SK-N-SH (cell line): ENCODE measurements around the gene PPP4R3A. TPM values are rescaled to one million over a fixed set of nuclear protein-coding genes. Genes with fewer than 3 reads are reported as not detected.

Experiments
- CTCF ChIA-PET: fragments of 300-600, 350-600 bp; formaldehyde crosslinking; extraction: SDS; loops from one replicate; lab custom pipeline; 2021; lab: Yijun Ruan, JAX
- POLR2A ChIA-PET: fragments of 350-600 bp; sonication (Branson Sonifier 250); formaldehyde crosslinking; extraction: SDS; loops from one replicate; lab custom pipeline; 2020; ENCODE audit warnings: antibody characterized with exemption, inconsistent platforms; lab: Yijun Ruan, JAX
- DNase-seq: peaks from one replicate; pipeline ENCODE4 v3.0.0; 2012
- H2AFZ ChIP-seq: fragments of 200-600 bp; sonication (generic); 2 replicates; pipeline ENCODE4 v1.8.1; 2016; ENCODE audit warnings: antibody characterized with exemption, mild to moderate bottlenecking, low read depth
- H3F3A ChIP-seq: fragments of 200-600 bp; sonication (generic); replicated peaks from 2 replicates; pipeline ENCODE3; 2016; ENCODE audit warnings: antibody characterized with exemption, mild to moderate bottlenecking; ENCODE audit not compliant: insufficient read depth
- H3K27ac ChIP-seq, 2 experiments: fragments of 200-500 bp in 1 of 2; fragments of 200-600 bp in 1 of 2; sonication (Bioruptor generic) in 1 of 2; sonication (generic), shearing (Covaris generic) in 1 of 2; 2 replicates each; pipeline versions ENCODE4 v1.5.1 to v1.6.1; 2014 to 2016; ENCODE audit warnings: low read depth in 2 of 2, inconsistent platforms in 1 of 2, low read length in 1 of 2, mild to moderate bottlenecking in 1 of 2, mixed read lengths in 1 of 2
- H3K27me3 ChIP-seq: fragments of 200-600 bp; sonication (generic), shearing (Covaris generic); 2 replicates; pipeline ENCODE4 v1.6.1; 2016; ENCODE audit warnings: mixed run types; ENCODE audit not compliant: insufficient read depth
- H3K36me3 ChIP-seq, 2 experiments: fragments of 200-500 bp in 1 of 2; fragments of 200-600 bp in 1 of 2; sonication (Bioruptor generic) in 1 of 2; sonication (generic) in 1 of 2; replicated peaks in 1 of 2; 2 replicates each; pipeline versions ENCODE3 to v1.5.1; 2014 to 2016; ENCODE audit warnings: low read length in 1 of 2, mild to moderate bottlenecking in 1 of 2; ENCODE audit not compliant: insufficient read depth in 2 of 2, control insufficient read depth in 1 of 2
- H3K4me1 ChIP-seq, 2 experiments: fragments of 200-500 bp in 1 of 2; fragments of 200-600 bp in 1 of 2; sonication (Bioruptor generic) in 1 of 2; sonication (generic), shearing (Covaris generic) in 1 of 2; 2 replicates each; pipeline versions ENCODE4 v1.5.1 to v1.6.1; 2014 to 2016; ENCODE audit warnings: low read depth in 1 of 2, low read length in 1 of 2, mixed run types in 1 of 2; ENCODE audit not compliant: insufficient read depth in 2 of 2, control insufficient read depth in 1 of 2
- H3K4me2 ChIP-seq: fragments of 200-600 bp; sonication (generic), shearing (Covaris generic); 2 replicates; pipeline ENCODE4 v1.6.1; 2017; ENCODE audit warnings: mixed run types
- H3K4me3 ChIP-seq, 2 experiments: fragments of 200-500 bp in 1 of 2; fragments of 200-600 bp in 1 of 2; sonication (Bioruptor generic) in 1 of 2; sonication (generic), shearing (Covaris generic) in 1 of 2; 2 replicates each; pipeline versions ENCODE4 v1.5.1 to v1.8.1; 2014 to 2016; ENCODE audit warnings: low read depth in 2 of 2, inconsistent platforms in 1 of 2, low read length in 1 of 2, mild to moderate bottlenecking in 1 of 2, mixed read lengths in 1 of 2, moderate library complexity in 1 of 2
- H3K79me2 ChIP-seq: fragments of 200-600 bp; sonication (generic); 2 replicates; pipeline ENCODE4 v1.8.1; 2017; ENCODE audit warnings: mild to moderate bottlenecking; ENCODE audit not compliant: insufficient read depth
- H3K9ac ChIP-seq: fragments of 200-600 bp; sonication (generic); 2 replicates; pipeline ENCODE4 v1.6.1; 2017; ENCODE audit warnings: mixed run types
- H3K9me2 ChIP-seq: fragments of 200-600 bp; sonication (generic); 2 replicates; pipeline ENCODE4 v1.6.1; 2017; ENCODE audit warnings: mixed run types
- H3K9me3 ChIP-seq: fragments of 200-600 bp; sonication (generic); 2 replicates; pipeline ENCODE4 v1.6.1; 2017; ENCODE audit warnings: mixed run types, mild to moderate bottlenecking, moderate library complexity
- H4K20me1 ChIP-seq: fragments of 200-600 bp; sonication (generic); 2 replicates; pipeline ENCODE4 v1.6.1; 2017; ENCODE audit warnings: mild to moderate bottlenecking, mixed run types; ENCODE audit not compliant: insufficient read depth
- CHD2 ChIP-seq: fragments of 150-350 bp; IDR thresholded peaks from 2 replicates; pipeline ENCODE4 v1.6.1; 2018; ENCODE audit warnings: low read length; ENCODE audit not compliant: partially characterized antibody
- EP300 ChIP-seq, 2 experiments: IDR thresholded peaks; 2 replicates each; pipeline versions ENCODE4 v1.4.0 to v1.6.1; 2012; ENCODE audit warnings: borderline replicate concordance in 1 of 2, low read depth in 1 of 2, low read length in 1 of 2
- GABPA ChIP-seq: IDR thresholded peaks from 2 replicates; pipeline ENCODE4 v1.4.0; 2012; ENCODE audit warnings: low read depth, mild to moderate bottlenecking
- GATA2 ChIP-seq: sonication (generic); formaldehyde crosslinking; IDR thresholded peaks from 2 replicates; pipeline ENCODE4 v1.5.0; 2020; ENCODE audit warnings: mild to moderate bottlenecking, missing genetic modification reagents
- JUND ChIP-seq: IDR thresholded peaks from 2 replicates; pipeline ENCODE4 v1.4.0; 2012
- MEF2A ChIP-seq: IDR thresholded peaks from 2 replicates; pipeline ENCODE4 v1.4.0; 2012; ENCODE audit warnings: low read depth, borderline replicate concordance
- MXI1 ChIP-seq: IDR thresholded peaks from 2 replicates; pipeline ENCODE4 v1.6.1; 2012; ENCODE audit warnings: mild to moderate bottlenecking, low read depth, low read length, improper control_type of control experiment
- NRF1 ChIP-seq: IDR thresholded peaks from 2 replicates; pipeline ENCODE4 v1.6.1; 2012; ENCODE audit warnings: low read depth, mild to moderate bottlenecking, low read length
- RCOR1 ChIP-seq: fragments of 150-350 bp; IDR thresholded peaks from 2 replicates; pipeline ENCODE4 v1.6.1; 2017; ENCODE audit warnings: antibody characterized with exemption, low read length
- RFX5 ChIP-seq: IDR thresholded peaks from 2 replicates; pipeline ENCODE4 v1.6.1; 2012; ENCODE audit warnings: mild to moderate bottlenecking, improper control_type of control experiment, low read length
- RXRA ChIP-seq: IDR thresholded peaks from 2 replicates; pipeline ENCODE4 v1.4.0; 2012; ENCODE audit warnings: low read depth, mild to moderate bottlenecking, borderline replicate concordance
- SIN3A ChIP-seq: IDR thresholded peaks from 2 replicates; pipeline ENCODE4 v1.6.1; 2012; ENCODE audit warnings: low read depth, mild to moderate bottlenecking, low read length, moderate library complexity, borderline replicate concordance
- SMC3 ChIP-seq: IDR thresholded peaks from 2 replicates; pipeline ENCODE4 v1.6.1; 2012; ENCODE audit warnings: low read depth, low read length, improper control_type of control experiment
- TCF12 ChIP-seq: IDR thresholded peaks from 2 replicates; pipeline ENCODE4 v1.4.0; 2012
- WGBS: methylation state at CpG from one replicate; pipeline ENCODE4 v1.1.6; 2017; ENCODE audit warnings: low lambda C conversion rate; 5-methylcytosine and 5-hydroxymethylcytosine counted together
- polyA plus RNA-seq, 3 experiments: library from polyadenylated mRNA; depleted of rRNA; stranded (reverse); fragments of >200 nt; gene quantifications; 2 replicates each; pipeline ENCODE4 v1.2.3, GENCODE V29; 2012
- TF ChIP-seq, protein P1 (sequence below): IDR thresholded peaks from 2 replicates; pipeline ENCODE4 v1.4.0; 2012; ENCODE audit warnings: low read depth
- TF ChIP-seq, protein P2 (sequence below): IDR thresholded peaks from 2 replicates; pipeline ENCODE4 v1.4.0; 2012; ENCODE audit warnings: low read depth, borderline replicate concordance
- TF ChIP-seq, protein P3 (sequence below): IDR thresholded peaks from 2 replicates; pipeline ENCODE4; 2012

The PPP4R3A gene
- polyA plus RNA-seq, 1 of the 3 experiments (the other 2 are of a cell fraction) = 34.9 TPM

DNA sequence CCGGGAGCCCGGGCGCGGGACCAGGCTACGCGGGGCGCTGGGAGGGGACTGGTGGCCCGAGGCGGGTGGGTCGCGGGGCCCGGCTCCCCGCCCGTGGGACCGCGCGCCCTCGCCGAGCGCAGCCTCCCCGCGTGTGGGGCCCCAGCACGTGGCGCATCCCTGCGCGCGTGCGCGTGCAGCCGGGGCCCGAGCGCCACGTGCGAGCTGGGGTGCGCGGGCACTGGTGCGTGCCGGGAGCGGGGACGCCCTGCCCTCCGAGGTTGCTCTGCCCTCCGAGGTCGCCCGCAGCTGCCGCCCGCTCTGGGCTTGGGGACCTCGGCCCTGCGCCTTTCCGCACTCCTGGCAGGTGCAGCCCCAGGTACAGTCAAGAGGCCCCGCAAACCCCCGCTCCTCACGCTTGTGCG is 92.1 kb downstream of the PPP4R3A start:
- peak; percentile 86 for DNase-seq
- H3K9me2 ChIP-seq = no peaks in the 10 kb centered on the region
- POLR2A ChIA-PET = interaction anchor here (1.0 to 1.6 kb wide), 3 partner anchors 39 to 93 kb away, joined by 3 to 5 read pairs (median 3); partner anchors contain the start of gene PPP4R3A
- no peaks in the 10 kb centered on the region for H4K20me1 ChIP-seq
- no peak overlapping the region; a peak in 1 of 4 replicates for H3K27ac ChIP-seq
- peaks cover 15% of the 10 kb centered on the region for H3K27me3 ChIP-seq
- no peak for TF ChIP-seq GATA2
- TF ChIP-seq SIN3A = no peak
- no peak for TF ChIP-seq MEF2A
- TF ChIP-seq GABPA = no peak
- TF ChIP-seq, protein P1, sequence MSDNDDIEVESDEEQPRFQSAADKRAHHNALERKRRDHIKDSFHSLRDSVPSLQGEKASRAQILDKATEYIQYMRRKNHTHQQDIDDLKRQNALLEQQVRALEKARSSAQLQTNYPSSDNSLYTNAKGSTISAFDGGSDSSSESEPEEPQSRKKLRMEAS = peak; percentile 53
- TF ChIP-seq, protein P2, sequence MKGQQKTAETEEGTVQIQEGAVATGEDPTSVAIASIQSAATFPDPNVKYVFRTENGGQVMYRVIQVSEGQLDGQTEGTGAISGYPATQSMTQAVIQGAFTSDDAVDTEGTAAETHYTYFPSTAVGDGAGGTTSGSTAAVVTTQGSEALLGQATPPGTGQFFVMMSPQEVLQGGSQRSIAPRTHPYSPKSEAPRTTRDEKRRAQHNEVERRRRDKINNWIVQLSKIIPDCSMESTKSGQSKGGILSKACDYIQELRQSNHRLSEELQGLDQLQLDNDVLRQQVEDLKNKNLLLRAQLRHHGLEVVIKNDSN = no peak
- TF ChIP-seq, protein P3, sequence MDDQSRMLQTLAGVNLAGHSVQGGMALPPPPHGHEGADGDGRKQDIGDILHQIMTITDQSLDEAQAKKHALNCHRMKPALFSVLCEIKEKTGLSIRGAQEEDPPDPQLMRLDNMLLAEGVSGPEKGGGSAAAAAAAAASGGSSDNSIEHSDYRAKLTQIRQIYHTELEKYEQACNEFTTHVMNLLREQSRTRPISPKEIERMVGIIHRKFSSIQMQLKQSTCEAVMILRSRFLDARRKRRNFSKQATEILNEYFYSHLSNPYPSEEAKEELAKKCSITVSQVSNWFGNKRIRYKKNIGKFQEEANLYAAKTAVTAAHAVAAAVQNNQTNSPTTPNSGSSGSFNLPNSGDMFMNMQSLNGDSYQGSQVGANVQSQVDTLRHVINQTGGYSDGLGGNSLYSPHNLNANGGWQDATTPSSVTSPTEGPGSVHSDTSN = no peak
- no peak for TF ChIP-seq RFX5
- TF ChIP-seq EP300 (IDR thresholded peaks at IDR 0.05; ENCODE audit: borderline replicate concordance in 1 of 2, low read depth in 1 of 2, low read length in 1 of 2) = no peak
- TF ChIP-seq TCF12 = no peak
- peak; percentile 42; the same call in 1 of the 2 replicates for TF ChIP-seq NRF1
- no peak; the same call in none of the 2 replicates for TF ChIP-seq MXI1
- no peak for TF ChIP-seq JUND
- no peak for TF ChIP-seq CHD2
- TF ChIP-seq SMC3 = no peak
- no peak for TF ChIP-seq RXRA
- TF ChIP-seq RCOR1 = no peak
- H3K4me3 ChIP-seq = peak overlapping the region; percentile 52 to 58
- no peak overlapping the region for H3K9ac ChIP-seq
- peaks cover 3% of the 10 kb centered on the region for H3F3A ChIP-seq
- no CpG with 5 or more reads among the region's 53 CpGs for WGBS
- no peaks in the 10 kb centered on the region for H3K79me2 ChIP-seq
- no peaks in the 10 kb centered on the region for H3K36me3 ChIP-seq
- CTCF ChIA-PET = interaction anchor here (0.7 to 13.5 kb wide), 28 partner anchors 9 to 357 kb away, joined by 3 to 300 read pairs (median 4); partner anchors contain the start of gene RPS6KA5
- peak overlapping the region; percentile 67 for H3K4me2 ChIP-seq
- H3K4me1 ChIP-seq = peaks cover 0 to 22% of the 10 kb centered on the region in 2 experiments; a peak in 2 of 4 replicates
- H3K9me3 ChIP-seq = no peaks in the 10 kb centered on the region
- H2AFZ ChIP-seq = peak overlapping the region; percentile 76
